ENCODE measurements around the gene NOTUM.

The NOTUM gene

DNA sequence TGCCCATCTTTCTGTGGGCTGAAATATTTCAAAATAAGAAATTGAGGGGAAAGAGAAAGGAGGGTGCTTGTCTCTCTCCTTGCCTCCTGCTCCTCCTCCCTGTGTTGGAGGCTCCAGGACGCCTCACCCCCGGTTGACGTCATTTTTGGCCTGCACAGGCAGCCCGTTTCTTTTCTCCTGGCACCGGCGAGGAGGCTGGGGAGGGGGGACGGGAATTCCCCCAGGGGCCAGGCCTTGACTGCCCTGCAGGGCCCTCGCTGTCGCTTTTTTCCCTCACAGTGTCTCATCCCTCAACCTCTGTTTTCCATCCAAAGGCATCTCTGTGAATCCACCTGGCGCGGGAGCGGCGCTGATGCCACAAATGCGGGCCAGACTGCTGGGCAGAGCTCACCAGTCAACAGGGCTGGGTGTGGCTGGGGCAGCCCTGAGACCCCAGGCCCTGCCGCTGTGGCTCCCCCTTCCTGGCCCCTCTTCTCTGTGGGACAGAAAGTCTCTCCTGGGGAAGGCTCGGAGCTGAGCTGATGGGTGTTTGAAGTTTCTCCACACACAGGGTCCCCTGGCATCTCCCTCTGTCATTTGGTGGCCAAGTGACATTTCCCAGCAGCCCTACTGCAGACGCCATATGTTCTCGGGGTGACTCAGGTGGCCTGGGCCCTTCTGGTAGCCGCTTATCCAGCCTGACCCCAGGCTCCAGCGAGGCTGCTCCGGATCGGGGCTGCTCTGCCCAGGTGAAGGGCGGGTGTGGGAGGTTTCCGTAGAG is 45.7 kb upstream of the NOTUM start:
- TF ChIP-seq, protein P1, sequence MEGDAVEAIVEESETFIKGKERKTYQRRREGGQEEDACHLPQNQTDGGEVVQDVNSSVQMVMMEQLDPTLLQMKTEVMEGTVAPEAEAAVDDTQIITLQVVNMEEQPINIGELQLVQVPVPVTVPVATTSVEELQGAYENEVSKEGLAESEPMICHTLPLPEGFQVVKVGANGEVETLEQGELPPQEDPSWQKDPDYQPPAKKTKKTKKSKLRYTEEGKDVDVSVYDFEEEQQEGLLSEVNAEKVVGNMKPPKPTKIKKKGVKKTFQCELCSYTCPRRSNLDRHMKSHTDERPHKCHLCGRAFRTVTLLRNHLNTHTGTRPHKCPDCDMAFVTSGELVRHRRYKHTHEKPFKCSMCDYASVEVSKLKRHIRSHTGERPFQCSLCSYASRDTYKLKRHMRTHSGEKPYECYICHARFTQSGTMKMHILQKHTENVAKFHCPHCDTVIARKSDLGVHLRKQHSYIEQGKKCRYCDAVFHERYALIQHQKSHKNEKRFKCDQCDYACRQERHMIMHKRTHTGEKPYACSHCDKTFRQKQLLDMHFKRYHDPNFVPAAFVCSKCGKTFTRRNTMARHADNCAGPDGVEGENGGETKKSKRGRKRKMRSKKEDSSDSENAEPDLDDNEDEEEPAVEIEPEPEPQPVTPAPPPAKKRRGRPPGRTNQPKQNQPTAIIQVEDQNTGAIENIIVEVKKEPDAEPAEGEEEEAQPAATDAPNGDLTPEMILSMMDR (IDR thresholded peaks at IDR 0.05; ENCODE audit: extremely low read depth, insufficient read depth, missing control alignments), result no peak
- DNase-seq (ENCODE audit: low spot score), result no peak

GRCh38 chr17:82005701-82006348 is 44.8 kb upstream of the NOTUM start:
- in situ Hi-C loops (cut with MboI; ENCODE audit: low pct_unique_long_range_greater_than_20kb, low sequenced_read_pairs, unreplicated experiment), result no loop called here
- TF ChIP-seq, protein P1 (IDR thresholded peaks at IDR 0.05; ENCODE audit: extremely low read depth, insufficient read depth, missing control alignments), result no peak
- DNase-seq (ENCODE audit: low spot score), result no peak

More for the DNA sequence above, 45.7 kb upstream of the NOTUM start:
- in situ Hi-C loops (cut with MboI; ENCODE audit: low pct_unique_long_range_greater_than_20kb, low sequenced_read_pairs, unreplicated experiment), result no loop called here

- TF ChIP-seq, protein P1 (IDR thresholded peaks at IDR 0.05; ENCODE audit: extremely low read depth, insufficient read depth, missing control alignments), result no peak
- in situ Hi-C loops (cut with MboI; ENCODE audit: low pct_unique_long_range_greater_than_20kb, low sequenced_read_pairs, unreplicated experiment), result no loop called here
- no peak for DNase-seq (ENCODE audit: low spot score)
Measured at GRCh38 chr17:82004517-82005455, 43.8 kb upstream of the NOTUM start.

DNA sequence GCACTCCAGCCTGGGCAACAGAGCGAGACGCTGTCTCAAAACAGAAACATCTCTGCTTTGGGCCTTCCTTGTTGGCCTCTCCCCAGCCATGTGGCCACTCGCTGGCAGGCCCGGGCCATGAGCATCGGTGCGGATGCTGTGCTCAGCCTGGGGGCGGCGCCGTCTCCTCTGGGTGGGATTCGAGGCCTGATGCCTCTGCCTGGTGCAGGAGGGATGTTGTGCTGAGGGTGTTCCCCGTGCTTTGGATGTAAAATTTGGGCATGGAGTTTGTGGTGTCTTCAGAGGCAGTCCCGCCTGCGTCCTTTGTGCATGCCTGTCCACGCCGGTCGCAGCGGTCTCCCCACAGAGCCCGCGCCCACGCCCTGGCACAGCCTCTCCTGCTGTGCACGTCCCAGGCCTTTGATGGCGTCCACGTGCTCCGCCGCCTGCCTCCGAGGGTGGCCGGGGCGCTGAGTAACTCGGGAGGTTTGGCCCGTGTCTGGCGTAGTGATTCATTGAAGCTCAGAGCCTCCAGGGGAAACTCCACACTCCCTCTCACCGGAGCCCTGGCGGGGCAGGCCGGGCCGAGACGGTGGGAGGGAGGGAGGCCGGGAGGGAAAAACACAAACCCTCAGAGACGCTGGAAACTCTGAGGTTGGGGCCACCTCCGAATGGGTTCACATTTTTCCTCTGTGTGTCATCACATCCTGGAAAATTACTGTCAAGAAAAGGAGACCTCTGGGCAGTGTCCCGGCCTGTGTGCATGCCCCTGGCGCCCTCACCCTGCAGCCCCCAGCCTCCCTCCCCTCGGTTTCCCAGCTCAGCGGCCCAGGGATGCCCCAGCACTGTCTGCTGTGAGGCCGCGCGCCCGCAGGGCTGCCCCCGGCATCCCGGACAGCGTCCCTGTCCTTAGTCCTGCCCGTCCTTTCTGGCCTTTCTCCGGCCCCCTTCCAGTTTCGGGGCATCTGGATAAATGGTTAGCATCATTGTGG is 42.7 kb upstream of the NOTUM start:
- in situ Hi-C loops (cut with MboI; ENCODE audit: low pct_unique_long_range_greater_than_20kb, low sequenced_read_pairs, unreplicated experiment), result no loop called here
- TF ChIP-seq, protein P1 (IDR thresholded peaks at IDR 0.05; ENCODE audit: extremely low read depth, insufficient read depth, missing control alignments), result no peak
- DNase-seq (ENCODE audit: low spot score), result no peak

GRCh38 chr17:82001571-82002056 is 40.6 kb upstream of the NOTUM start:
- TF ChIP-seq, protein P1 (IDR thresholded peaks at IDR 0.05; ENCODE audit: extremely low read depth, insufficient read depth, missing control alignments), result no peak
- DNase-seq (ENCODE audit: low spot score), result no peak
- in situ Hi-C loops (cut with MboI; ENCODE audit: low pct_unique_long_range_greater_than_20kb, low sequenced_read_pairs, unreplicated experiment), result no loop called here
